ENCODE measurements around the gene AK1.

The AK1 gene

DNA sequence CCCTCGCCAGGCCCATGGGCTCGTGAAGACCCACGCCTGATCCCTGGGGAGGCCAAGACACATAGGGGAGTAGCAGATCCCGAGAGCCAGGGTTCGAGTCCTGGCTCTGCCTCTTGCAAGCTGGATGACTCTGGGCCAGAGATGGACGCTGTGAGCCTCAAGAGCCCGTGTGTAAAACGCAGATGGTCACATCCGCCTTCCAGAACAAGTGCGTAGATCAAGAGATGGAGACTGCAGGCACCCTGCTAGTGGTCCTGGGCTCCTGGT lies 31.1 kb upstream of the AK1 start:
- DNase-seq (ENCODE audit: low spot score): no peak

DNA sequence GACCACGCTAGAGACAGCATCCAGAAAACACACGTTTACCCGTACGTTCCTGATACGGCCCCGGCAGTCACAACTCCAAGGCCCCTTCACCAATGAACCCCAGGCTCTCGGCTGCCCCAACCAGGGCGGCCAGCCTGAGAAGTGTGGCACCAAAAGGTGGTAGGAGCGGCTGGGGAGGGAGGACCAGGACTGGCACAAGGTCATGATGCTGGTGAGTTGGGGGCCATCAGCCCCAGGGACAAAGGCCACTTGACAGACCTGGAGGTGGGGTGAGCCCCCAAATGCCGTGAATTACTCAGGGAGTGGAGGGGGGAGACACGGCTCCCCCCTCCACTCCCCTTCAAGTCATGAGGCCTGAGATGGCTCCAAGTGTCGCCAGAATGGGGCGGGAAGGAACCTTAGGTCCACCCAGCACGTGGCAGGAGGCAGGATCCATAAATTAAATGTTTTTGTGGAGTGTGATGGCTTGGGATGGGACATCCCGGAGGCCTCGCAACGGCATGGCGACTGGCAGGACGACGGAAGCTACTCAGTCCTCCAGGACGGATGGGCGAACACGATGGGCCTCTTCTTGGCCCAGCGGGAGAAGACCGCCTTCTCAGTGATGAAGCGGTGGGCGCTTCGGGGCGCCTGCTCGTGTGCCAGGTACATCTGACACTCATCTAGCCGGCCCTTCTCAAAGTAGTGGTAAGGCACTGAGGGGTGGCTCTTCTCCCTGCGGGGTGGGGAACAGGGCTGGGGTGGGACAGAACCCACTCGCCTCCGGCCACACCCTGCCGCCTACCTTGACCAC lies 30.6 kb upstream of the AK1 start:
- no peak for DNase-seq (ENCODE audit: low spot score)

- DNase-seq (ENCODE audit: low spot score): peak; percentile 72
Measured at GRCh38 chr9:127905788-127906191, 28.3 kb upstream of the AK1 start.

GRCh38 chr9:127905004-127905728 lies 27.7 kb upstream of the AK1 start:
- peak; percentile 72 for DNase-seq (ENCODE audit: low spot score)

DNA sequence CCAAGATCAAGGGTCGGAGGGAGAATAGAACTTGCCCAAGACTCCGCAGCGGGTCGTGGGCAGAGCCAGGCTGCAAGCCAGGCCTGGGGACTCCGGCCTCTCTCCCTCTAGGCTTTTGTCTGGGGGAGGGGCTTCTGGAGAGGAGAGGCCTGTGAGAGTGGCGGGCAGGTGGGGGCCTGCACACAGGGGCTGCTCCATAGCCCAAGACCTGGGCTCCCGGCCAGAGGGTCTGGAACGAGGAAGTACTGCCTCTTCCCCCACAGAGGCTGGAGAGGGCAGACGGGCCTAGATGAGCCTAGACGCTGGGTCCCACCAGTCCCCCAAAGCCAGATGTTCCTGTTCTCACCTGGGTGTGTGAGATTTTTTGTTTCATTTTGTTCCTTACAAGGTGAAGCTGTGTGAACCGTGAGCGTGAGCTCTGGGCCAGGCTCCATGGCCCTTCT lies 27.1 kb upstream of the AK1 start:
- DNase-seq (ENCODE audit: low spot score): no peak

DNA sequence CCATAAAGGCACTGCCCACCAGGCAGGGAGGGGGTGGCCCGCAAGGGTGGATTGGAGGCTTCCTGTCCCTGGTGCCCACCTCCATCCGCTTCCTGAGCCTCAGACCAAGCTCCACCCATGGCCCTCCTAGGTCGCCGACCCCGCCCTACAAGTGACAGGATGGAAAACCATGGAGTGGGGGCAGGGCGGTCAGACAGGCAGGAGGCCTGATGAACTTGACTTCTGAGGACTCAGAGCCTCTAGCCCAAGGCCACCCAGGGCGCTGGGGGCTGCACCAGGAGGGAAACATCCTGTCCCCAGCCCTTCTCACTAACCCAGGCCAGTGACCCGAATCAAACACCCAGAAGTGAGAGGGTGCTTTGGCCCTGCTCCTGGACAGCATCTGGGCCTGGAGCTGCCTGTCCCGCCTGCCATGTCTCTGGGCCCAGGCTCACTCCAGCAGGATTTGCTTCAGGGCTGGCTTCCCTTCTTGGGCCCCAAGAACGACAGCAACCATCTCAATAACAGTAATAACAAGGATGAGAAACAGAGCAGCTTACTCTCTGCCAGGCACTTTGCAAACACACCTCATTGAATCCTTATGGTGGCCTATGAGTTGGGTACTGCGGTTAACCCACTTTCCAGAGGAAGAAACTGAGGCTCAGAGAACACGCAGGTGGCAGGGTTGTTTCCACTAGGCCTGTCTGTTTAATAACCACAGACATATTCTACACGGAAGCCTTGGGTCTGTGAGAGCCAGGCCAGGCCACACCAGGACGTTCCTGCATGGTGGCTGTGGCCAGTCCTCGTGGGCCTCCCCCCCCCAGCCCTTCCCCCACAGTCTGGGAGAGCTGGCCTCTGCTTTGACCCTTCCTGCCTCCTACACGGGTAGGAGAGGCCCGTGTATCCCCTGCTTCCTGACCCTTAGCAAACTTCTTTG lies 26.3 kb upstream of the AK1 start:
- DNase-seq (ENCODE audit: low spot score): peak; percentile 53

GRCh38 chr9:127899128-127899943 lies 21.9 kb upstream of the AK1 start, which contains the start of gene ST6GALNAC6:
TSS of gene ST6GALNAC6 (minus strand) at chr9:127899603. CDS start at chr9:127897981, 1,622 bp downstream.
- peak; percentile 64 for DNase-seq (ENCODE audit: low spot score)

- DNase-seq (ENCODE audit: low spot score): no peak
Measured at GRCh38 chr9:127898433-127899127, 21.1 kb upstream of the AK1 start.

DNA sequence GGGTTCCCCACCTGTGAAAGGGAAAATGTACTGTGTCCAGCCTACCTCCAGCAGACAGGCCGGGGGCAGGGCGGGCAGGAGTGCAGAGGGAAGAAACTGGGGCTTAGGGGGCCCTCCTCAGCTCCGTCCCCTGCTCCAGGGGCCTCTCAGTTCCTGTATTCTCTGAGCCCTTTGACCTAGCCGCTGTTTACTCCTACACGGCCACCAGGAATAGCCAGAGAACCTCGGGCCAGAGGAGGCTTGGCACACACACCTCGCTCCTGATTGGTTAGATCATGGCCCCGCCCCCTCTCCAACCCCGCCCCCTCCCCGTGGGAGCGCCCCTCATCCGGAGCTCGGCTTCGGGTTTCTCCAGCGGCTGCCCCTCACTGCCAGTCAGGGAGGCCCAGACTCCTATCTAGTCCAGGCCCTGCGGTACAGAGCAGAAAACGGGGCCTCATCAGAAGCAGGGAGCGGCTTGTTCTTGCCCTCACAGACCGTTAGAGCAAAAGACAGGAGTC lies 19.8 kb upstream of the AK1 start:
- DNase-seq (ENCODE audit: low spot score): no peak

DNA sequence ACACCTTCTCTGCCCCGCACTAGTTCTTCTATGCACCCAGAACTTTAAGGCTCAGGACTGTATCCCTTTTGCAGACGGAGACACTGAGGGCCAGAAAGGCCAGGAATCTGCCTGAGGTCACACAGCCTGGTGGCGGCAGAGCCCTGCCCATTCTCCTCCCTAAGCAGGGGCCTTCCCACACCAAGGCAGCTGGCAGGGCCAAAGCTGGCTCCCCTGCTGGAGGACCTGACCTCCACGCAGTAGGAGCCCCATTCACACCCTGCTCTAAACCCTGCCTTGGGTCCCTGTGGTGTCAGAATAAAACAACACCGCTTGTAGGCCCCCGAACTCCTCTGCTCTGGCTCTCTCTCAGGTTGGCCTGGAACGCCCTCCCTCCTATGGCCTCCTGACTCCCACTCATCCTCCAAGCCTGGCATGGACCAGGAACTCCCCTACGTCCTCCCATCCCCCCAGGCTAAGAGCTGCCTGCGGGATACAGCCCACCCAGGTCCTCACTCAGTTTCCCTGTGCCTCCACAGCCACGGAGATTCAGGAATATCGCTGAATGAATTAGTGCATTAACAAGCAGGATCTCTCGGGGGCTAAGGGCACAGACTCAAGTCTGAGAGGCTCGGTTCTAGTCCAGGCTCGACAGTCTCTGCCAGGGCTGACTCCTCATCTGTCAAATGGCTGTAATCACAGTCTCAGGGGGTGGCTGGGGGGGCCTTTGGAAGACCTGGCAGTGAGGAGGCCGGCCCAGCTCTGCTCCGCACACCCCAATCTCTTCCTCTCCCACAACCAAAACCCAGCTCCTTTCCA lies 19.1 kb upstream of the AK1 start:
- DNase-seq (ENCODE audit: low spot score): no peak

DNA sequence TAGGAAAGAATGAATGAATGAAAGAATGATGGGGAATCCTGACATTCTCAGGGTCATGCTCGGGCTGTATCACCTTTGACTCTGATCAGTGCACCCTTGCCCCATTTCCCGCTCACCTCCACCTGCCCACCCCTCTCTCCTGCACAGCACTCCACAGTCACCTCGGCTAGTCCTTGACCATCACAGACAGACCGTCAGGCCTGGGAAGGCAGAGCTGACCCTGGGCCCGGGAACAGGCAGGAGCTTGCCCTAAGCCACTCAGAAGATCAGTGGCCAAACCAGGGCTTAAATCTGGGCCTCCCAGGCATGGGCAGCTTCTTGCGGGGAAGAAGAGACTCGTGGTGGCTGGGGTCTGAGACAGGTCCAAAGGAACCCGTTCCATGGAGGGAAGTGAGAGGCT lies 18.3 kb upstream of the AK1 start:
- no peak for DNase-seq (ENCODE audit: low spot score)

GRCh38 chr9:127893392-127893791 lies 15.9 kb upstream of the AK1 start:
- no peak for DNase-seq (ENCODE audit: low spot score)

- no peak for DNase-seq (ENCODE audit: low spot score)
Measured at GRCh38 chr9:127892831-127893230, 15.4 kb upstream of the AK1 start.

DNA sequence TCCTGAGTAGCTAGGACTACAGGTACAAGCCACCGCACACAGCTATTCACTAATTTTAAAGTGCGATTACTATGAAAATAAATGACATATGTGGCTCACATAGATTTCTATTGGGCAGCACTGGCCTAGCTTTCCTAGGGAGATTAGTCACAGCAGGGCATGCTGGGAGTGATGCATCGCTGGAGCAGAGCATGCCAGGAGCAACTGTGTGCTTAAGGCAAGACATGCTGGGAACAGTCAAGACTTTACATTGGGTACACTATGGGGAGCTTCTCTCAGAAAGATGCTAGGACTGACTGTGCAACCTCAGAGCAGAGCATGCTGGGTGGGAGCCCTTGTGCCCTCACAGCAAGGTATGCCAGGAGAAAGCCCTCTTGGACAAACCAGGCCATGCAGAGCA lies 12.6 kb upstream of the AK1 start:
- no peak for DNase-seq (ENCODE audit: low spot score)

DNA sequence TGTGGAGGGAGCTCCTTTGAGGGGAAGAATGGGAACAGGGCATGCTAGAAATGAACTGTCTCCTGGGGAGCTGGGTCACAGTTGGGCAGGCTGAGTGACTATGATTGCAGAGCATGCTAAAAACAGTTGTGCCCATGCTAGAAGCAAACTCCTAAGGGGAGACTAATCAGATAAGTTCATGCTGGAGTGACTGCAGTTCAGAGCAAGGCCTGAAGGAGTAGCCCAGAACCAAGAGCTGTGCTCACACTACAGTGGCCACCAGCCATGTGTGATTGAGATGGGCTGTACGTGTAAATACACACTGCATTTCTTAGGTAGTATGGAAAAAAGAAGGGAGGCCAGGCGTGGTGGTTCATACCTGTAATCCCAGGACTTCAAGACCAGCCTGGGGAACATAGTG lies 10.3 kb upstream of the AK1 start:
- DNase-seq (ENCODE audit: low spot score): no peak

- DNase-seq (ENCODE audit: low spot score): no peak
Measured at GRCh38 chr9:127886401-127886972, 9.0 kb upstream of the AK1 start.

DNA sequence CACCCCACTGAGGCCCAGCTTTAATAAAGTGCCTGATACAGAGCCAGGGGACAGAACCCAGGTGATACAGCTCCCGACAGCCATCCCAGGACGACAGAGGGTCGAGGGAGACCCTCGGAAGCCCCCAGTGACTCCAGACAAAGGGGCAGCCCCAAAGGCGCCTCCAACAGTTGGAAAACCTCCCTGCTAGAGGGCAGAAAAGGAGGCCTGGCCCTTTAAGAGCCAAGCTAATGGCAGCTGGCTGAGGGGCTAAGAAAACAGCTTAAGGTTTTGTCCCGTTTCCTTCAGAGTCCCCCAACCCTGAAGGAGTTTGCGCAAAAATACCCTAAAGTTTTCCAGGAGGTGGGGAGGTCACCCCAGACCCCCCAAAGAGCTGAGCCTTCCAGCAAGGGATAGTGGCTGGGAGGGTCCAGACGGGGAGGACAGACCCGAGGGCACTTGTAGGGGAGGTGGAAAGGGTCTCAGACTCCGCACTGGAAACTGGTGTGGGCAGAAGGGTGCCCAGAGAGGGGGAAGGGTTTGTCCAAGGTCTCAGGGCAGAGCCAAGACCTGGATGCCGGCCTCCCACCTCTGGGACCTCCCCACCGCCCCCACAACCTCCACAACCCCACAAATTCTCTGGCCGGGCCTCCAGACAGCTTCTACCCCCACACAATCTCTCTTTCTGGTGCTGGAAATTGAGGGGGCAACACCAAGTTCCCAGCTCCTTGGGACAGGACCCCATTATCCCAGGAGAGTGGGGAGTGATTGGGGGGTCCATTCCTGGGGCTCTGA lies 8.2 kb upstream of the AK1 start:
- no peak for DNase-seq (ENCODE audit: low spot score)

GRCh38 chr9:127884976-127885490 lies 7.6 kb upstream of the AK1 start:
- no peak for DNase-seq (ENCODE audit: low spot score)

DNA sequence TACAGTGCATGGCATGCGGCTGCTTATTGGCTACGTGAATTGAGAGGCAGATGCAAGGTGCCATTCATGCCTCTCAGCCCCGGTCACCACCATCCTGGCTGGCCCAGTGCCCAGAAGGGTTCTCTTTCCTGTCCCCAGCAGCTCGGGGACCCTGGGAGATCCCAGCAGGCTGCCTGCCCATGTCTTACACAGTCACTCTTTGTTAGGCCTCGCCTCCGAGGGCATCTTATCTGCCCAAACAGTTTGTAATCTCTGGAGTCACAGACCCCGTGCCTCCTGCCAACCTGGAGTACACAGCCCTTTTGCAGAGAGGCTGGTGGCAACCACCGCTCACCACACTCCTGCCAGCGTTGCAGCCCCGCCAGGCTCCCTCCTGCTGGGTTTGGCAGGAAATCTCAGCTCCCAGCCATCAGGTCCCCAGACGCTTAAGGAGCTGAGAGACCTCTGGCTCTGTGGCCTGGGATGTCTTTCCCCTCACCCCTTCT lies 7.0 kb upstream of the AK1 start:
- no peak for DNase-seq (ENCODE audit: low spot score)

Data from CD4-positive, alpha-beta T cell treated with Interleukin-2 at 100 ng/mL for 4 hours (primary cell).